ENCODE results near the gene ZDHHC23.

ZDHHC23 gene

GRCh38 chr3:113947372-113948014, at the start of gene ZDHHC23:
TSS of gene ZDHHC23 (plus strand) at chr3:113948013. CDS start at chr3:113948803, 790 bp downstream.
- peak; percentile 72 for DNase-seq

- peak; percentile 50 for DNase-seq
These were observed 48.9 kb upstream of the ZDHHC23 start for GRCh38 chr3:113898892-113899291.

- no peak for DNase-seq
These were observed 41.2 kb upstream of the ZDHHC23 start for GRCh38 chr3:113906568-113907140.

GRCh38 chr3:113908133-113908532, 39.7 kb upstream of the ZDHHC23 start:
- no peak for DNase-seq

GRCh38 chr3:113910966-113911365, 36.8 kb upstream of the ZDHHC23 start:
- DNase-seq, result no peak

GRCh38 chr3:113912552-113913236, 35.1 kb upstream of the ZDHHC23 start:
- peak; percentile 58 for DNase-seq

GRCh38 chr3:113914646-113915045, 33.2 kb upstream of the ZDHHC23 start:
- peak; percentile 84 for DNase-seq

- no peak for DNase-seq
These were observed 20.3 kb upstream of the ZDHHC23 start for GRCh38 chr3:113927556-113927955.

- no peak for DNase-seq
These were observed 982 bp upstream of the ZDHHC23 start for GRCh38 chr3:113946831-113947230.

- no peak for DNase-seq
These were observed 453 bp downstream of the ZDHHC23 start for GRCh38 chr3:113948015-113948917.

- DNase-seq, result no peak
These were observed 5.1 kb downstream of the ZDHHC23 start for GRCh38 chr3:113952921-113953320.

GRCh38 chr3:113953677-113954076, 5.9 kb downstream of the ZDHHC23 start:
- no peak for DNase-seq

- DNase-seq, result no peak
These were observed 6.4 kb downstream of the ZDHHC23 start for GRCh38 chr3:113954091-113954685.

- no peak for DNase-seq
These were observed 16.1 kb downstream of the ZDHHC23 start for GRCh38 chr3:113963879-113964278.

GRCh38 chr3:113966172-113966571, 18.4 kb downstream of the ZDHHC23 start:
- no peak for DNase-seq

- DNase-seq, result peak; percentile 4
These were observed 21.2 kb downstream of the ZDHHC23 start for GRCh38 chr3:113968986-113969385.

- DNase-seq, result no peak
These were observed 30.0 kb downstream of the ZDHHC23 start for GRCh38 chr3:113977822-113978221.

GRCh38 chr3:113979916-113980315, 32.1 kb downstream of the ZDHHC23 start:
- DNase-seq, result no peak

GRCh38 chr3:113981803-113982202, 34.0 kb downstream of the ZDHHC23 start:
- DNase-seq, result no peak

GRCh38 chr3:113983544-113983943, 35.7 kb downstream of the ZDHHC23 start:
- no peak for DNase-seq

- DNase-seq, result no peak
These were observed 37.7 kb downstream of the ZDHHC23 start for GRCh38 chr3:113985541-113985940.

- no peak for DNase-seq
These were observed 57.7 kb downstream of the ZDHHC23 start for GRCh38 chr3:114005481-114005880.
